ENCODE measurements around the gene TOP2B. TPM values are rescaled to one million over a fixed set of nuclear protein-coding genes. Genes with fewer than 3 reads are reported as not detected.

The TOP2B gene
- polyA plus RNA-seq, 3 donors, result 283 to 336 (median 291) TPM

- DNase-seq (ENCODE audit: extremely low read depth in 1 of 11, low read depth in 9 of 11, low spot score in 4 of 11), result no peak
These were observed 15.5 kb downstream of the TOP2B start for GRCh38 chr3:25648925-25649830.

- DNase-seq (ENCODE audit: extremely low read depth in 1 of 11, low read depth in 9 of 11, low spot score in 4 of 11), result peak in 4 of 11 donors; percentile 31 to 49 (median 38)
These were observed 16.6 kb downstream of the TOP2B start for GRCh38 chr3:25648107-25648535.

GRCh38 chr3:25635038-25635437 lies 29.7 kb downstream of the TOP2B start:
- no peak for DNase-seq (ENCODE audit: extremely low read depth in 1 of 11, low read depth in 9 of 11, low spot score in 4 of 11)

GRCh38 chr3:25633919-25634318 lies 30.8 kb downstream of the TOP2B start:
- DNase-seq (ENCODE audit: extremely low read depth in 1 of 11, low read depth in 9 of 11, low spot score in 4 of 11), result no peak

- no peak for DNase-seq (ENCODE audit: extremely low read depth in 1 of 11, low read depth in 9 of 11, low spot score in 4 of 11)
These were observed 32.7 kb downstream of the TOP2B start for GRCh38 chr3:25631989-25632388.

GRCh38 chr3:25621087-25621486 lies 43.6 kb downstream of the TOP2B start:
- no peak for DNase-seq (ENCODE audit: extremely low read depth in 1 of 11, low read depth in 9 of 11, low spot score in 4 of 11)

GRCh38 chr3:25620493-25620892 lies 44.2 kb downstream of the TOP2B start:
- no peak for DNase-seq (ENCODE audit: extremely low read depth in 1 of 11, low read depth in 9 of 11, low spot score in 4 of 11)

GRCh38 chr3:25619382-25619781 lies 45.3 kb downstream of the TOP2B start:
- DNase-seq (ENCODE audit: extremely low read depth in 1 of 11, low read depth in 9 of 11, low spot score in 4 of 11), result no peak

GRCh38 chr3:25618028-25618427 lies 46.7 kb downstream of the TOP2B start:
- no peak for DNase-seq (ENCODE audit: extremely low read depth in 1 of 11, low read depth in 9 of 11, low spot score in 4 of 11)

GRCh38 chr3:25611193-25611592 lies 53.5 kb downstream of the TOP2B start:
- no peak for DNase-seq (ENCODE audit: extremely low read depth in 1 of 11, low read depth in 9 of 11, low spot score in 4 of 11)

- no peak for DNase-seq (ENCODE audit: extremely low read depth in 1 of 11, low read depth in 9 of 11, low spot score in 4 of 11)
These were observed 53.9 kb downstream of the TOP2B start for GRCh38 chr3:25610779-25611178.

GRCh38 chr3:25610167-25610566 lies 54.5 kb downstream of the TOP2B start:
- DNase-seq (ENCODE audit: extremely low read depth in 1 of 11, low read depth in 9 of 11, low spot score in 4 of 11), result no peak

- DNase-seq (ENCODE audit: extremely low read depth in 1 of 11, low read depth in 9 of 11, low spot score in 4 of 11), result no peak
These were observed 60.5 kb downstream of the TOP2B start for GRCh38 chr3:25604107-25604805.

- no peak for DNase-seq (ENCODE audit: extremely low read depth in 1 of 11, low read depth in 9 of 11, low spot score in 4 of 11)
These were observed 61.0 kb downstream of the TOP2B start for GRCh38 chr3:25603703-25604102.

GRCh38 chr3:25597535-25598101 lies 67.1 kb downstream of the TOP2B start:
- no peak for DNase-seq (ENCODE audit: extremely low read depth in 1 of 11, low read depth in 9 of 11, low spot score in 4 of 11)

- peak; percentile 36 to 82 (median 65) for DNase-seq (ENCODE audit: extremely low read depth in 1 of 11, low read depth in 9 of 11, low spot score in 4 of 11)
These were observed 70.7 kb downstream of the TOP2B start for GRCh38 chr3:25594007-25594502.

GRCh38 chr3:25593001-25593400 lies 71.7 kb downstream of the TOP2B start:
- peak in 1 of 11 donors; percentile 13 for DNase-seq (ENCODE audit: extremely low read depth in 1 of 11, low read depth in 9 of 11, low spot score in 4 of 11)

- peak in 3 of 11 donors; percentile 13 to 36 (median 24) for DNase-seq (ENCODE audit: extremely low read depth in 1 of 11, low read depth in 9 of 11, low spot score in 4 of 11)
These were observed 72.2 kb downstream of the TOP2B start for GRCh38 chr3:25592510-25592968.

- DNase-seq (ENCODE audit: extremely low read depth in 1 of 11, low read depth in 9 of 11, low spot score in 4 of 11), result no peak
These were observed 74.9 kb downstream of the TOP2B start for GRCh38 chr3:25589783-25590258.

Data from renal cortex interstitium (tissue), 11 donors.